ENCODE measurements around the gene CYLD.
A peak's percentile ranks its signal among the peaks of the same experiment; 100 is the strongest.

Gene CYLD

DNA sequence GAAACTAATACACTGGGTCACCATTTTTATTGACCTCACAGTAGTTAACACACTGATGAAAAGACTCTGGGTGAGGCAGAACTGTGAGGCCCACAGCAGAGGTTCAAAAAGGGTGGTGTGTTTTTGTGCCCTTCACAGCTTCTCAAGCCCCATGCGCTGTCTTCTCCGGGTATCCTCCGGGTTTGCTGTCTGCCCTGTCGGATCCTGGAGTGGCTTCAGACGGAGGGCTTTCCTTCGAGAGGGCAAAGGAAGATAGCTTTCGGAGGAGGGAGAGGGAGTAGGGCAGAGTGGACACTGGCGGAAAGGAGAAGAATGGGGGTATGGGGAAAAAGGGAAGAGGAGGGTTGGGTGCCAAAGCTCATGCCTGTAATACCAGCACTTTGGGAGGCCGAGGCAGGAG, 80.8 kb downstream of the CYLD start:
- DNase-seq = no peak

DNA sequence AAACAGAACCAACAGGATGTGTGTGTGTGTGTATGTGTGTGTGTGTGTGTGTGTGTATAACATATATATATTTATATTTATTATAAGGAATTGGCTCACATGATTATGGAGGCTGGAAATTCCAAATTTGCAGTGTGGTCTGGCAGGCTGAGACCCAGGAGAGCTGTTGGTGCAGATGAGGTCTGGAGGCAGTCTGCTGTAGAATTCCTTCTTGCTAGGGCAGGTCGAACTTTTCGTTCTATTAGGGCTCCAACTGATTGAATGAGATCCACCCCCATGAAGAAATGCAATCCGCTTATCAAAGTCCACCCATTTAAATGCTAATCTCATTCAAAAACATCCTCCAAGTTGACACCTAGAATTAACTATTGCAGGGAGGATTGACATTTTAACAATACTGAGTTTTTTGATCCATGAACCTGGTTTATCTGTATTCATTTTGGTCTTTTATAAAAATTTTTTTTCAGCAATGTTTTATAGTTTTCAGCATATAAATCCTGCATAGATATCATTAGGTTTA, 85.0 kb downstream of the CYLD start:
- DNase-seq = no peak

DNA sequence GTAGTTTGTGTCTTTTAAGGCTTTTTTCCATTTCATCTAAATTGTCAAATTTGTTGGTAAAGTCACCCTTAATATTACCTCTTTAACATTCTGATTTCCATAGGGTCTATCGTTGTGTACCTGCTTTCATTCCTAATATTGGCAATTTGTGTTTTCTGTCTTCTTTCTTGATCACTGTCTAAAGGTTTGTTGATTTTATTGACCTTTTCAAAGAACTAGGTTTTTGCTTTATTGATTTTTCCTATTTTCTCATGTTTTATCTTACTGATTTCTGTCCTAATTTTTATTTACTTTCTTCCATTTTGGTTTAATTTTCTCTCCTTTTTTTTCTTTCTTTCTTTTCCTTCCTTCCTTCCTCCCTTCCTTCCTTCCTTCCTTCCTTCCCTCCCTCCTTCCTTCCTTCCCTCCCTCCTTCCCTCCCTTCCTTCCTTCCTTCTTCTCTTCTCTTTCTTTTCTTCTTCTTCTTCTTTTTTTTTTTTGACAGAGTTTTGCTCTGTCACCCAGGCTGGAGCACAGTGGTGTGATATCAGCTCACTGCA, 86.3 kb downstream of the CYLD start:
- DNase-seq = no peak

DNA sequence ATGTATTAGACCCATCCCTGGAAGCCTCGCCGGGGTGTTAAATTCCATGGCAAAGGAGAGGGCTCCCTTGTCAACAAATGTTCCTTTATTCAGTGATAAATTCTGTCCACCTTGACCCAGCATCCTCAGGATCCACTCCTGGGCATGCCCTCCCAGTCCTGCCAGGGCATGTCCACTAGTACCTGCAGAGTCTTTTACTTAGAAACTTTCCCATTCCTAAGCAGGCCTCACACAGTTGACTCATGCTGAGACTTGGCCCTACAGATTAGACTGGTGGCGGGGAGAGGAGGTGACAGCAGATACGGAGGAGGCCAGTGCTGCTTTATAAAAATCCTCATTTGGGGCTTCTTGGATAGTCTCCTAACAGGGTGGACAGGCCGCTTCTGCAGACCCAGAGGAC, 88.8 kb downstream of the CYLD start:
- no peak for DNase-seq

DNA sequence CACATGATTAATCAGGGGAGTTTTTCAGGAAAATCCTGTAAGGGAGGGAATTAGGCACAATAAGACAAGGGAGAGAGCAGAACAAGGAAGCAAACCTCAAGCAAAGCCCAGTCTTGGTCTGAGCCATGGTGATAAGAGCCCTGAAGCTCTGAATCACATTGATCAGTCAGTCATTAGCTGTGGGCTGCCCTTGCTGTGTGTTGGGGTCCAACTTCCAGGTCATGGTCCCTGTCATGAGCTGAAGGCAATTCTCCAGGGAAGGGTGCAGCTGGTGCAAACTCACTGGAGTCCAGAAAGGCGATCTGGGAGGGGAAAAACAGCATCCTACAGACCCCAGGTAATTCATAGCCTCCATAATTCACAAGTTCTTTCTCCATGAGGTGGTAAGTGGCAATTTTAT, 89.9 kb downstream of the CYLD start:
- DNase-seq = no peak

DNA sequence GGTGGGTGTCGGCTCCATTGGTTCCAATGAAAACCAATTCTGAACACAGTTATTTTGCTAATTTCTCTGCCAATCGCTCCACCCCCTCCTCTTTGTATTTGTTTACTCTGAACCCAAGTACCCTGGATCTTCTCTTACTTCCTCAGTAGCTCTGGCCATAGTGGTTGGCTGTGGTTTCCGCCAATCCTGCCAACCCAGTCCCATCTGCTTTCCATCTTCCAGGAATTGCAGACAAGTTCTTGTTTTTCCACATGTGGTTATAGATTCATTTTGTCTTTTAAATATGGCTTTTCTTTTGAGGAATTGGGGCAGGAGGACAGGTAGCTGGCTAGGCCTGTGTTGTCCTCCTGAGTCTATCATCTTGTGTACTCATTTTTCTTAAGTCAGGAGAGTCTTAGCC, 92.0 kb downstream of the CYLD start:
- DNase-seq = no peak

DNA sequence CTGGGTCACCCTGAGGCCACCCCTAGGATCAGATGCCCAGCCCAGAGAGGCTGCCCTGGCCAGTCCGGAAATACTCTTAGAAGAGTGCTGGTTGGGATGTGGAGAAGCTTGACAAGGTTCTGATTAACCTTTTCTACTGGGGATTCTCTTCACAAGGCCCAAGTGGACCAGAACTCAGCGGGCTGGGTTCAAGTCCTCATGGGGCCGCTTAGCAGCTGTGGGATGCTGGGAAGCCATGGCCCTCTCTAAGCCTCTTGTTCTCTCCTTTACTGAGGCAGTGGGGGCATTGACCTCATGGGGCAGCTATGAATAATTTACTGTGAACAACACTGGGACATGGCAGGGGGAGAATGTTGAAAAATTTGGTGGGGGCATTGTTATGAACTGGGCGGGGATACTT, 92.8 kb downstream of the CYLD start:
- DNase-seq = no peak

DNA sequence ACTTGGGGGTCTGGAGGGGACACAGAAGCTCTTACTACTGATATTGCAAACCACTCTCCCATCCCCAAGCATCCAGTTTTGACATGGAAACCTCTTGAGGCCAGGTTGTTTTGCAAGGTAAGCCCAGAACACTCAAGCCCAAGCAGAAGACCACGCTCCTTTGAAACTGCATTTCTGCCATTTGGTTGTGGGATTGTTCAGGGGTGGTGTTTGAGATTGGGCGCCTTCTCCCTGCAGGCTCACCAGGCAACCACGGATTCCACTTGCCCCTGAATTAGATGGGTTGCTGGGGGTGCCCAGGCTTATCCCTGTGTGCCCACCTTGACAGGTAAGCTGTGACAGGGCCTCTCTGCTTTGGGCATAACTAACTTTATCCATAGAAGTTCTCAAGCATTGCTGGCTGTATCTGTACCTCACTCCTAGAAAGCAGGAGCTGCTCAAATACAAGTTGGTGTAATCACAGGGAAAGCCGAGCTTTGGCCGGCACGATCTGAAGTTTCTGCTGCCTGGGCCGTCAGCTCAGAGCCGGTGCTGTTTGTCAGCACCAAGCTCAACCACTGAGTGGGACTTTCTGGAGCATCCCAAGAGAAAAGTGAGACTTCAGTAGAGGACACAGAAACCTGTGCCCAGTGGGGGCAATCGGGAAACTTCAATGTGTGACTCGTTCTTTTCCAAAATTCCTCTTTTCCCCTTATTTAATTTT, 93.6 kb downstream of the CYLD start:
- no peak for DNase-seq

DNA sequence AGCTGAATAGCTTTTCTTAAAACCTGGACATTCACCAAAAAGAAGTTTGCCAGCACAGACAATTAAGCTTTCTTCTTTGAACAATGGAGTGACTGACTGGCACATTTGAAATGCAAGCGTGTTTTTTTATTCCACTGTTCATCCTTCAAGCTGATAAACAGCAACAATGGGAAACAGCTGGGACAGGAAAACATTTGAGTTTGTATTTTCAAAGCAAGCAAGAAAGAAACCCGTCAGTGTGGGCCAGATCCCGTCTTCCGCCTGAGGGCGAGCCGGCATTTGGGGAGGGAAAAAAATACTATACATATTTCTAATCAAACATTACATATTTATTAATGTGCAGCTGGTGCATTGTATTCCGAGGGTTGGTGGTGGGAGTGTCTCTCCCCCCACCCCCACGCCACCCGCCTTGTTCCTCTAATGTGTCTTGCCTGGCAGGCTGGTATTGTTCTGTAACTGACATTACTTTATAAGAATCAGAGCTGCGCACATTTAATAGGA, 94.3 kb downstream of the CYLD start:
- no peak for DNase-seq

DNA sequence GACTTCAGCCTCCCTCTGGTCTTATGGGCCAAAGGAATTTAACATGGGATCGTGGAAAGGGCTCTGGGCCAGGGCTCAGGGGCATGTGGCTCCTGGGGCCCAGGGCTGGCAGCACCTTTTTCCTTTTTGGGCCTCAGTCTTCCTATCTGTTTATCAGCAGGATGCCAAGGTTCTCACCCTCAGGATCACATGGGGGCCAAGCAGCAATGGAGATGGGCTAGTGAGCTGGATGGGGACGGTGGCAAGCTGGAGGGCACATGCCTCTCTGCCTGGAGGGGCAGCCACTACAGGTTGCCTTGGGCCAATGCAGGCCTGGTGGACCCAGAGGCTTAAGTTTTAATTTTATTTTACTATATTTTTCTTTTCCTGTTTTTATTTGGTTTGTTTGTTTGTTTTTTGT, 95.4 kb downstream of the CYLD start:
- DNase-seq = no peak

DNA sequence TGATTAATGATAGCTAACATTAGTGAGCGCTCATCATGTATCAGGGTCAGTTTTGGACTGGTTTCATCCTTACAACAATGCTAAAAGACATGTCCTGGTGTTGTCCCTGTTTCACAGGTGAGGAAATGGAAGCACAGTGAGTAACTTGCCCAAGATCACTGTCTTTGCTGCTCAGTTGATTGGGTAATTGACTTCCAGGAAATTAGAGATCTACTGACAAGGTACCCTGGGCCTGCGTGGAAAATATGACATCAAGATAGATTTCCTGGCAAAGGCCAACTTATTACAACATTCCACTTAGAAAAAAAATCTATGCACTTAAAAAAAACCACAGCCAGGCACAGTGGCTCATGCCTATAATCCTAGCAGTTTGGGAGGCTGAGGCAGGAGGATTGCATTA, 96.3 kb downstream of the CYLD start:
- DNase-seq = no peak

DNA sequence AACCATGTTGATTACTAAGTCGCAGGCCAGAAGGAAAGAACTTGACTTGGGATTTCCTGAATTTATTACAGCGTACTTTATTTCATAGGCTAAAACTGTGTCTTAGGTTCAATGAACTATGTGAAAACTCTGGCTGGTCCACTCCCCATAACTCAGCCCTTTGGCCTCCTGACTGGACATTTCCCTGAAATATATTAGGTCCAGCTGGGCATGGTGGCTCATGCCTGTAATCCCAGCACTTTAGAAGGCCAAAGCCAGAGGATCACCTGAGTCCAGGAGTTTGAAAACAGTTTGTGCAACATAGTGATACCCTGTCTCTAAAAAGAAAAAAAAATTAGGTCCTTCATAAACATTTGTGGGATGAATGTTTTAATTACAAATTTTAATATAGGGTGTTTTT, 97.0 kb downstream of the CYLD start:
- DNase-seq = no peak

DNA sequence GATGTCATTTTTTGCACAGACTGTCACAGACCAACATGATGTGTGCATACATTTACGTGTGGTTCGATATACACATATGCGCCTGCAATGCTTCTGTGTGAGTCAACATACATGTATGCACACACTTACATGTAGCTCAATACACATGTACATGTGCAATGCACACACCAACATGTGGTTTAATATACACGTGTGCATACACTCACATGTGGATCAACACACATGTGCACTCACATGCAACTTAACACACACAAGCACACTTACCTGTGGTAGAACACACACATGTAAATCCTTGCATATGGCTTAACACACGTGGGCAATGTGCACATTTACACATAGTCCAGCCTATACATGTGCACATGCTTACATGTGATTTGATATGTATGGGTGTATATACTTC, 97.5 kb downstream of the CYLD start:
- no peak for DNase-seq

DNA sequence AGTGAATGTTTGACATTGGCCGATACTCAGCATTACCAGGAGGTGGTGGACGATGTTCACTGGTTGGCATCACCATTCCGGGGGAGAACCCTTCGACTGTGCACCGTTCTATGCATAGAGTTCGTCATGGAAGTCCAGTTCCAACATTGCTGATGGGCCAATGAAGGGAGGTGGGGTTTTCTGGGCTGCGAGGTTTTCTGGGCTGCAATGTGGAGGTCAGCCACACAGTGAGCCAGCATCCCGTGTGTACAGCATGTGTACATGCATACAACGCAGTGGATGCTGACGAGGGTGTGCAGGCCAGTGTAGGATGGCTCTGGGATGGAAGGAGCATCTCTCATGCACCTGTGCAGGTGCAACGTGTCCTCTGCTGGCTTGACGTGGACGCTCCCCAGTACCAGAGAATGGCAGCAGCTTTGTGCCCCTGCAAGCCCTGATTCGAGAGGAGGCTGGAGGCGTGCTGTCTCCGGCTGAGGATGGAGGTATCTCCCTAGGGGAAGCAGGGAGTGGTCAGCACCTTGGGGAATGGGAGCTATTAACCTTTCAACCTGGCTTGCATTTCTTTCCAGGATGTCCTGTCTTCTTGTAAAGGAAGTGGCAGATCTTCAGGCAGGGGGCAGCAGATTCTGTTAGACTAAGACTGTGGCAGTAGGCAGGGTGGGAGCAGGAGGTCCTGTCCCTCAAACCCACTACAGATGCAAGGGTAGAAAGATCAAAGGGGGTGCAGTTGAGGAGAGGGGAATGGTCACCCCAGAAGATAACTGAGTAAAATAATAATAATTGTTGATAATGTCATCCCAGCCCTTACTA, 98.2 kb downstream of the CYLD start:
- DNase-seq = no peak

DNA sequence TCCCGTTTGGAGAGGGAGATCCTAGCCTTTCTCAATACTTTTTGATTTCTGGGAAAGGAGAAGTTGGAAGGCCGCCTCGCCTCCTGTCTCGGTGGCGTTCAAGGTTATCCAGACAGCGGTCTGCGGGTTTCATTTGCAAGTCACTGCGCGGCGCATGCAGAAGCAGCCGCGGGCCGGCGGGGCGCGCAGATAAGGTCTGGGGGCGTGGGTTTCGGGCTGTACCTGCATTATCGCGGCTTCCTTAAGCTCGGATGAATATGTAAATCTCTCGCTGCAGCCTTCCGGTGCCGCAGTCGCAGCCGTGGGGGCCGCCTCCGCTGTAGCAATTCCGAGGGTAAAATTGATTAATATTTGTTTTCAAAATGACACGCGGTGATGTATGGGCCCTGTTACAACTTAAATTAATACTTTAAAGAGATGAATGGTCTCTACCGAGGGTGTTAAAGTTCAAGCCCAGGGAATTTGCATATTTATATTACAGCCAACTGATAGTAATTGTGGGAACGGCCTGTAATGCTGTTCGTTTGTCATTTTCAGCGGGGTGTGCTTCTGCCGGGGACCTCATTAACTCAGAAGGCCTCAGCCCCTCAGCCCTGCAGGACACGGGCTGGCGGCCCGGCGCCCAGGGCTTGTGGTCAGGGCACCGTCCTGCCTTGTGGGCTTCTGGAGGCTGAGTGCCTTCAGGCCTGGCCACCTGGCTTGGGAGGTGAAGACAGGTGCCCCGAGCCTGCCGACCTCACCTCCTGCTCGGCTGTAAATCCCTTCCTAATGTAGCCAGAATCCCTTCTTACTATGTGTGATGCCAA, 99.4 kb downstream of the CYLD start:
- peak; percentile 33 to 42 for DNase-seq

DNA sequence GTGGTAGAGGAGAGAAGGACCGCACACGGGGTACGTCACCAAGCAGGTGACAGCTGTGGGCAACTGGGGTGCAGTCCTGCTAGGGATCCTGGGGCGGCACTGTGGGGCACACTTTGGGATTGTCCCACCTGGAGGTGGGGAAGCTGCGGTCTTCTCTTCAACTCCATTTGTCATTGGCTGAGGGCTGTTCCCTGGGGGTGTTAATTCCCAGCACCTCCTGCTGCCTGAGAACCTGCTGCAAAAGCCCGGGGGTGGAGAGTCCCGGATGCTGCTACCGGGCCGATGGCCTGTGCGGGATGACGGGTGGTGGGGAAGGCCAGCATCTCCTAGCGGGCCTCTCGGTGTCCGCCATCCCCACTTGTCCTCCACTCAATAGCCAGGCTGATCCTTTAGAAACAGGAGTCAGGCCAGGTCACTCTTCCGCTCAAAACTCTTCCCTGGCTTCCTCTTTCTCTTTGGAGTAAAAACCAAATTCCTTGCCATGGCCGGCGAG, 100.2 kb downstream of the CYLD start:
- no peak for DNase-seq

DNA sequence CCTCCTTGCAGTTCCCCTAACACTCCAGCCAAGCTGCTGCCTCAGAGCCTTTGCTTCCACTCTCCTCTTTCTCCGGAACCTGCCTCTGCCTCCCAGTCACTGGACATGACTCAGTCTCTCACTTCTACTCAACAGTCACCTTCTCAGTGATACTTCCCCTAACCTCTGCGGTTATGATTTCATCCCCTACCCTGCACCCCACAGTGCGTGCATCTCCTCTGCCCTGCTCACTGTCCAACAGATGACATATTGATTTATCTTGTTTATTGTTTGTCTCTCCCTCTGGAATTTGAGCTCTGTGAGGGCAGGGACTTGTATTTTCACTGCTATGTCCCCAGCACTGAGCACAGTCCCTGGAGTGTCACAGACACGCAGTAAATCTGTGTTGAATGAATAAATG, 100.7 kb downstream of the CYLD start:
- no peak for DNase-seq

DNA sequence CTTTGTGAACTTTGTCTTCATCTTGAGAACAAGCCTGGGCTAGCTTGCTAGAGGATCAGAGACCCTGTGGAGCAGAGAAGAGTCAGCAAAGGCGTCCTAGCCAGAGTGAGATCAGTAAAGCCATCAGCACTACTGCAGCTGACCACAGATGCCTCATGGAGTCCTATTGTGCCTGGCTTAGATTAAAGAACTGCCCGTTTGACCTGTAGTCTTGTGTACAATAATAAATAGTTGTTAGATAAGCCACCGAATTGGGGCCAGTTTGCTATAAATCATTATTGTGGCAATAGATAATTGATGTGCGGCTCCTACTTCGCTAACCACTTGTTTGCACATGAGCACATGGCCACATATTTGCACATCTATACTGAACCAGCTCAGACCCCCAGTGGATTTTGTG, 103.0 kb downstream of the CYLD start:
- DNase-seq = no peak

DNA sequence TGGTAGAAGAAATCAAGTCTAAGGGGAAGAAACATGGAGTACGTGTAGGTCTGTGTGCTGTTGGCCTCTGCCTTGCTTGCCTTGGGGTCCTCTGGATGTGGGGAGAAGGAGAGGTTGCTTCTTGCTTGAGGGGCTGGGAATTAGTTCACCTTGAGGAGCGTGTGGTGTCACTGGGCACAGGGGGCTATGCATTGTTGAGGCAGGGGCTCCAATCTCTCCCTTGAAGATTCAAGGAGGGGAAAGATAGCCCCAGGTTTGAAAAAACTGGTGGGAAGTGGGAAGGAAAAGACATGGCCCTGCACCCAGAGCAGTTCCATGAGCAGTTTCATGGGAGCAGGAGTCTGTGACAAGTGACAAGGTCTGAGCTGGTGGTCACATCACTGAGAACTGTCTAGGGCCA, 103.4 kb downstream of the CYLD start:
- DNase-seq = no peak

DNA sequence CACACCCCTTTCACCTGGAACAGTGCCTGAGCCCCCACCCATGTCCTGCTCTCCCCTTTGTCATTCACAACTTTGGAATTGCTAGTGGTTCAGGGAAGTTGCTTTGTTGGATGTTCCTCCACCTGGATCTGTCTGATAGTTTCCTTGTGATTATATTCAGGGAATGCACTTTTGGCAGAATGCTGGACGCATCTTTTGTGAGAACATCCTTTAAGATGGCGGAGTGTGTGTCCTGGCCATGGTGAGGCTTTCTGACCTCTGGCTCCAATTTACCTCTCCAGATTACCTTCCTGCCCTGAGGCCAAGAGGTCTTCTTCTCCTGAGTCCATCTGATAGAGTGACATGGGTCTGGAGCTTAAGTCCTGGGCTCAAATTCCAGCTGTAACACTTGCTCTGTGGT, 104.6 kb downstream of the CYLD start:
- DNase-seq = no peak

DNA sequence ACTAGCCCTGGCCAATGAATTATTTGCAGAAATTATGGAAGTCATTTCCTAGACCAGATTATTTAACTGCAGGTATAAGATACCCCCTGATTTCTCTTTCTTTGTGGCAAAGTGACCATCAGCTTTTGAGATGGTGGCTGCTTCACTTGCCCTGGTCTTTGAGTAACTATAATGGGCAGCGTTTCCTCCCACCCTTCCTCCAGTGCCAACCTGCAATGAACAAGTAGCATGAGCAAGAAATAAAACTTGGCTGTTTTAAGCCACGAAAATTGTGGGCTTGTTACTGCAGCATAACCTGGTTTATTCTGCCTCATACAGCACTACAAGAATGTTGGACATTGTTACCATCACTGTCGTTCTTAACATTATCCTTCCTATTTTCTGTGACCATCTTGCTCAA, 105.3 kb downstream of the CYLD start:
- DNase-seq = no peak

DNA sequence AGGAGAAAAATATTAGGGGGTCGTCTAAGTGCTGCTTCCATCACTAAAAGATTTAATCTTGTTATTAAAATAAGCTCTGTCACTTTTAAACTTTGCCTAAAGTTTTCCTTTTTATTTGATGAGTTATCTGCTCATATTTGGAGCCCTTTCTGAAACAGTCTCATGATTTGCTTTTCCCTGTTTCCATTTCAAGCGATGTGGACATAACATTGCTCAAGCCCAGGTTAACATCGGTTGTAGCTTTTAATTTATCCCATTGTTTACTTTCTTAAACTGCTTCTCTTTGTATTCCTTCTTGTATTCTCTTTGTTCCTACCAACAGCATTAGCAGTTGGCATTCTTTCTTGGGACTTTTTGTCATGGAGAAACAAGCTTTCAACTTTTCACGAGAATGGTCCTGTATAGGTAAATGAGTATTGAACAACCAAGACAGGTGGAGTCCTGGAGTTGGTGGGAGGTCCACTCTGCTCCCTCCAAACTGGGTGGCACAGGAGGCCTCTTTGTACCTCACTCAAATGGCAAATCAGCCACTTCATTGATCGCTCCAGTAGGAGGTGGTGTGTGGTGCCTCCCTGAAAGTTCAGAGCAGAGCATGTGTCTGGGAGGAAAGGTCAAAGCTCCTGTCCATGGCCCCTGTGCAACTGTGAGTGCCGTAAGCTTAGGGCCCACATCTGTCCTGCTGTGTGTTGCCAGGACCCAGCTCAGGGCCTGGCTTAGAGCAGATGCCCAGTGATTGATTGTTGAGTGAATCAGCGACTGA, 107.0 kb downstream of the CYLD start:
- no peak for DNase-seq
